Neural crest cell (in vitro differentiated cells): ENCODE results near the gene SHB. TPM values are rescaled to one million over a fixed set of nuclear protein-coding genes. Genes with fewer than 3 reads are reported as not detected.

Experiments
- DNase-seq: peaks from one replicate; pipeline ENCODE4 v3.0.0; 2021; ENCODE audit warnings: low read depth, mixed read lengths, low spot score
- H3K27ac Mint-ChIP-seq: one replicate; pipeline ENCODE4 v1.8.0; 2021; ENCODE audit warnings: mild to moderate bottlenecking, mixed read lengths; ENCODE audit not compliant: unreplicated experiment
- H3K27me3 Mint-ChIP-seq: 2 replicates; pipeline ENCODE4 v1.8.0; 2021; ENCODE audit warnings: low read depth, mild to moderate bottlenecking, mixed read lengths
- H3K36me3 Mint-ChIP-seq: 2 replicates; pipeline ENCODE4 v1.8.0; 2021; ENCODE audit warnings: low read depth, mild to moderate bottlenecking, mixed read lengths
- H3K4me1 Mint-ChIP-seq: 2 replicates; pipeline ENCODE4 v1.8.0; 2021; ENCODE audit warnings: mixed read lengths
- H3K4me3 Mint-ChIP-seq: one replicate; pipeline ENCODE4 v1.8.0; 2021; ENCODE audit warnings: mild to moderate bottlenecking, mixed read lengths
- H3K9me3 Mint-ChIP-seq: 2 replicates; pipeline ENCODE4 v1.8.0; 2021; ENCODE audit warnings: mixed read lengths
- total RNA-seq: library from RNA; stranded (reverse); gene quantifications from 2 replicates; pipeline ENCODE4 v1.2.1, GENCODE V29; 2021
- TF ChIP-seq, protein P1 (sequence below): fragments of 200-600 bp; sonication (generic); conservative IDR thresholded peaks from 2 replicates; pipeline ENCODE4 v1.5.0; 2021; ENCODE audit warnings: antibody characterized with exemption, mild to moderate bottlenecking

Gene SHB
- total RNA-seq, 1 donor from 2014 or later, result 4.6 TPM

DNA sequence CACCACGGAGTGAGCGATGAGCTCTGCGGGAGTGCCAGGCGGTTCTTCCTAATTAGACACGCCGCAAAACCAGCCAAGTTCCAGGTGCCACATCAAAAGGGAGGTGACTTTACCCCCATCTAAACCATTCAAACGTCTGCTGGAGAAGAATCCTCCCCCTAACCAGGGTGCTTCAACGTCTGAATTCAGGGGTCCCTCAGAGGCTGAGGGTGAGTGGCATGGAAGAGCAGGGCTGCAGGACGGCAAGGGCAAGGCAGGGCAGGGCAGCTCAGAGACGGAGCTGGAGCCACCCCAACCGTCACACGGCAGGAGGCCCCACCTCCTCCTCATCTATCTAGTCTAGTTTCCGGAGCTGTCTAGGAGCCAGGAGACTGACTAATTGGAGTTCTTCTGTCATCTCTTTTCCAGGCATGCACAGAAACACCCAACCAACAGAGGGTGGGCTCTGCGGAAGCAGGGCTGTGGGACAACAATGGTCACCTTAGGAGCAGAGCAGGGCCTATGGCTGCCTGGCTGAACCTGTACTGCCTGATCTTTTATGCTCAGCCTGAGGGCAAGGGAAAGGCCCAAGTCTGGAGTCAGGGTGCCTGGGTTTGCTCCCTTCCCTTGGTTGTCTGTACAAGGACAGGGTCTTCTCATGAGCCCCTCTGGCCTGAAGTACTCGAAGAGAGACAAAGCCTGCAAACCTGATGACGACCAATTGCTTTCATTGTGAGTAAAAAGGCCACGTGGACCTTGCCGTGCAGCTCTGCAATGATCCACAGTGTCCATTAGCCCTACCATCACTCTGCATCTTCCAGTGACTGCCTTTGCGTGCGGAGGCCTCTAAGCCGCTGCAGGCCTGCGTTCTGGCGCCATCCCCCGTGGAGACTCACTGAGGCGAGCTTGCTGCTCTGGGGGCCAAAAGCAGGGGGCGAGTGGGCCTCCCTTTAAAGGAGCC, 84.1 kb downstream of the SHB start:
- Mint-ChIP-seq H3K36me3 (no peaks in the 10 kb centered on the region), H3K27me3 (no peaks in the 10 kb centered on the region), H3K27ac (no peak overlapping the region), H3K4me1 (peaks cover 9% of the 10 kb centered on the region), H3K4me3 (no peak overlapping the region), H3K9me3 (no peaks in the 10 kb centered on the region)
- DNase-seq, result no peak
- TF ChIP-seq, protein P1, sequence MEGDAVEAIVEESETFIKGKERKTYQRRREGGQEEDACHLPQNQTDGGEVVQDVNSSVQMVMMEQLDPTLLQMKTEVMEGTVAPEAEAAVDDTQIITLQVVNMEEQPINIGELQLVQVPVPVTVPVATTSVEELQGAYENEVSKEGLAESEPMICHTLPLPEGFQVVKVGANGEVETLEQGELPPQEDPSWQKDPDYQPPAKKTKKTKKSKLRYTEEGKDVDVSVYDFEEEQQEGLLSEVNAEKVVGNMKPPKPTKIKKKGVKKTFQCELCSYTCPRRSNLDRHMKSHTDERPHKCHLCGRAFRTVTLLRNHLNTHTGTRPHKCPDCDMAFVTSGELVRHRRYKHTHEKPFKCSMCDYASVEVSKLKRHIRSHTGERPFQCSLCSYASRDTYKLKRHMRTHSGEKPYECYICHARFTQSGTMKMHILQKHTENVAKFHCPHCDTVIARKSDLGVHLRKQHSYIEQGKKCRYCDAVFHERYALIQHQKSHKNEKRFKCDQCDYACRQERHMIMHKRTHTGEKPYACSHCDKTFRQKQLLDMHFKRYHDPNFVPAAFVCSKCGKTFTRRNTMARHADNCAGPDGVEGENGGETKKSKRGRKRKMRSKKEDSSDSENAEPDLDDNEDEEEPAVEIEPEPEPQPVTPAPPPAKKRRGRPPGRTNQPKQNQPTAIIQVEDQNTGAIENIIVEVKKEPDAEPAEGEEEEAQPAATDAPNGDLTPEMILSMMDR, result no peak

- TF ChIP-seq, protein P1, result no peak
- H3K27me3 Mint-ChIP-seq, result no peaks in the 10 kb centered on the region
- no peak overlapping the region for H3K27ac Mint-ChIP-seq
- no peak overlapping the region for H3K4me3 Mint-ChIP-seq
- peaks cover 10% of the 10 kb centered on the region for H3K4me1 Mint-ChIP-seq
- H3K36me3 Mint-ChIP-seq, result no peaks in the 10 kb centered on the region
- DNase-seq, result no peak
- no peaks in the 10 kb centered on the region for H3K9me3 Mint-ChIP-seq
Observed at GRCh38 chr9:37984278-37984671, 84.8 kb downstream of the SHB start.

DNA sequence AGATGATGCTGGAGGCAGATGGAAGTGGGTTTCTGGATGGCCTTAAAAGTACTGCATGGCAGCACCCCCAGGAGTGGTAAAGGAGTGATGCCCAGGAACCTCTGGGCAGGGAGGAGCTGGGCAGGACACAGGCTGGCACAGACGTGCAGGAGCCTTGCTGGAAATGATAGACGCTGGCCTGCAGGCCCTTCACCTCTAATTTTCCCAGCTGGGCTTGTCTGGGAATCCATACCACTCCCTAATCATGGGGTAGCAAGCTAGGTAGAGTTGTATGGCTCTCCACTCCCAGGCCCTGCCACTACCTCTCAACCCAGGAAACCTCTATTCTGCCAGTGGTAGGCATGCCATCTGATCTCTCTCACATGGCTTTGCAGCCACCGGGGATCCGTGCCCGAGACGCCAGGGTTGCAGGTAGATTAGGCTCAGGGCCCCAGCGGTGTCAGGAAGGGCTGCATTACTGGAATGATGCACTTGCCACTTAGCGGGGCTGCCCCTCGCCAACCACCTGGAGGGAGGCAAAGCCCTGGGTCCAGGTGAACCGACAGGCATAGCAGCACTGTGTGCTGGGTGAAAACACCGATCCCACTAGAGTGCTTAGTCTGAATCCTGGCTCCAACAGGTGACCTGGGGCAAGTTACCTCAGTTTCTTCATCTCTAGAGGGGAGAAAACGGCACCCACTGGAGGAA, 85.5 kb downstream of the SHB start:
- no peak for DNase-seq
- H3K27me3 Mint-ChIP-seq, result no peaks in the 10 kb centered on the region
- peaks cover 13% of the 10 kb centered on the region for H3K4me1 Mint-ChIP-seq
- H3K4me3 Mint-ChIP-seq, result no peak overlapping the region
- H3K36me3 Mint-ChIP-seq, result no peaks in the 10 kb centered on the region
- H3K9me3 Mint-ChIP-seq, result no peaks in the 10 kb centered on the region
- TF ChIP-seq, protein P1, result no peak
- H3K27ac Mint-ChIP-seq, result no peak overlapping the region

- Mint-ChIP-seq H3K4me3 (no peak overlapping the region), H3K36me3 (no peaks in the 10 kb centered on the region)
Observed at GRCh38 chr9:37979844-37980243, 89.2 kb downstream of the SHB start.

GRCh38 chr9:37978983-37979382, 90.0 kb downstream of the SHB start:
- H3K4me1 Mint-ChIP-seq, result peaks cover 13% of the 10 kb centered on the region
- TF ChIP-seq, protein P1, result no peak
- no peak overlapping the region for H3K27ac Mint-ChIP-seq

More at GRCh38 chr9:37979844-37980243, 89.2 kb downstream of the SHB start:
- Mint-ChIP-seq H3K27me3 (no peaks in the 10 kb centered on the region), H3K27ac (no peak overlapping the region), H3K9me3 (no peaks in the 10 kb centered on the region), H3K4me1 (peaks cover 13% of the 10 kb centered on the region)
- TF ChIP-seq, protein P1, result no peak
- DNase-seq, result no peak

More at GRCh38 chr9:37978983-37979382, 90.0 kb downstream of the SHB start:
- H3K27me3 Mint-ChIP-seq, result no peaks in the 10 kb centered on the region
- H3K4me3 Mint-ChIP-seq, result no peak overlapping the region
- DNase-seq, result no peak
- no peaks in the 10 kb centered on the region for H3K36me3 Mint-ChIP-seq
- H3K9me3 Mint-ChIP-seq, result no peaks in the 10 kb centered on the region
